ENCODE measurements around the gene CUX1.

CUX1 gene

DNA sequence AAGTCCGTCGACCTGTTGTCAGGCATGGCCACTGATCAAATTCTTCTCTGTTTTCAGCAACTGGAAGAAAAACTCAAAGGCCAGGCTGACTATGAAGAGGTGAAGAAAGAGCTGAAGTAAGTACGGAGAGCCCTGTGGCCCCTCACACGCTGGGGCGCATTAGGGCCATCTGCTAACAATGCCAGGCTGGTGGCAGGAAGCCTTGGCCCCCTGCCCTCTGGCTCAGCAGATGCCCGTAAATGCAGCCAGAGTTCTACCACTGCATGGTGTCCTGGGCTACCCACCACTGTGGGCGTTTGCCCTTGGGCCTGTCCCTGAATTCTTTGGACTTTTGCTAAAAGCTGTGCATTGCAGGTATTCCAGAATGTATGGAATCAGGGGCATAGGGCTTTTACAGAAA, 372.3 kb downstream of the CUX1 start:
- no peak for DNase-seq (ENCODE audit: low spot score)

DNA sequence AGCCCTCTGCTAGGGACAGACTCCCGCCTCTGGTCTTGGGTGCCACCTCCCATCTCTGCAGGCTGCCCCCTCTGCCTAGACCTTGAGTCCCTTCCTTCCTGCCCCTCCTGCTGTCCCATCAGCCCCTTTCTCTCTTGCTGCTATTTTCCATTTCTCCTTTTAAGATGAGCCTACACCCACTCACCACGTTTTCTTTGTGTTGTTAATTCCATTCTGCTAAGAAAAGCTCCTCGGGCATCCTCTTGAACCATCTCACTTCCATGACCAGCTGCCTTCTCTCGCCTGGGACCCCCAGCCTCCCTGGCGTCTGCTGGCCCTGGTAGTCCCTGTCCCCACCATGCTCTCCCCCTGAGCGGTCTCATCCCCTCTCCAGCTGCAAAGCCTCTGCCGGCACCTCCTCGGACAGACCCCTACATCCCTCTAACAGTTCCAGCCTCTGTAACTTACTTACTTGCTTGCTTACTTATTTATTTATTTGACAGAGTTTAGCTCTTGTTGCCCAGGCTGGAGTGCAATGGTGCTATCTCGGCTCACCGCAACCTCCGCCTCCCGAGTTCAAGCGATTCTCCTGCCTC, 373.4 kb downstream of the CUX1 start:
- no peak for DNase-seq (ENCODE audit: low spot score)

DNA sequence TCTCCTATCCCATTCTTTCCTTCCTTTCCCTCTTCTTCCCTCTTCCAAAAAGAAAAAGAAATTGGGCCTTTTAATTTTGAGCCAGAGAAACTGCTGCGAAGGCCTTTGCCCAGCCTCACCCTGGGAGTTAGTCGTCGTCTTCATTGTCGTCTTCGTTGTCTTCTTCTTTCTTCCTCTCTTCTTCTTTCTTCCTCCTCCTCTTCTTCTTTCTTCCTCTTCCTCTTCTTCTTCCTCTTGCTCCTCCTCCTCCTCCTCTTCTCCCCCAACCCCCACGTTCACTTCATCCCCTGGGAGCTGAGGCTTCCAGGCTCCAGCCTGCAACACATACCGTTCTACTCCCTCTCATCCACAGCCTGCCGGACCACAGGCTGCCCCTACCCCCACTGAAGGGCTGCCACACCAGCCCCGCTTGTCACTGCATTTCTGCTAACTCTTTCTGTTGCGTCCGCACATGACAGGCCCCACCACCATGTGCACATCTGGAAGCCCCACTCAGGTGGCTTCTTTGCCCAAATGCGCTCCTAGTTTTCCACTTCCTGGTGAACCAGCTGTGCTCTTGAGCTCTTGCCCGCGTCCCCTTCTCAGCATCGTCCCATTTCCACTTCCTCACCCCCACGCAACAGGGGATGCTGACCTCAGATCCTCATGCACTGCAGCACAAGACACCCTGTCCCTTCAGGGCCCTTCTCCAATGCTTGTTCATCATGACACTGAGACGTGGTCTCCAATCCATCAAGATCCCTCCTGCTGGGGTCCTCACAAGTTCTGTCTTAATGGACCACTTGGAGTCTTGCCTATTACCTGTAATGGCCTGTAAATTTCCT, 374.3 kb downstream of the CUX1 start:
- no peak for DNase-seq (ENCODE audit: low spot score)

DNA sequence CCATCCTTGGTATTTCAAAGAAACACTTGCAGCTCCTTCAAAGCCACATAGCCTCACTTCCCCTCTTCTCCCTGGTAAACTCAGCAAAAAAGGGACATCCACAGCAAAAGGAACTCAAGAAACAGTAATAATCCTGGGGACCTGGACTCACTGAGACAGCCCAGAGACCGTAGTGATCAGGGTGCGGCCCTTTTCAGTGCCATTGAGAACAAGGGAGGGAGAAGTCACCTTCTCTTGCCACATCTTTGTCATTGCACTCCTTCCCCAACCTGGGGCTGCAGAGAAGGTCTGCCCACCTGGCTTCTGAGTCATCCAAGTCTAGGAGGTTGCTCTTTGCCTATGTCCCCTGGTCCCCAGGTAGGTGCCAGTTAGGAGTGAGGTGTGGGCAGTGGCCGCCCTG, 375.4 kb downstream of the CUX1 start:
- no peak for DNase-seq (ENCODE audit: low spot score)

DNA sequence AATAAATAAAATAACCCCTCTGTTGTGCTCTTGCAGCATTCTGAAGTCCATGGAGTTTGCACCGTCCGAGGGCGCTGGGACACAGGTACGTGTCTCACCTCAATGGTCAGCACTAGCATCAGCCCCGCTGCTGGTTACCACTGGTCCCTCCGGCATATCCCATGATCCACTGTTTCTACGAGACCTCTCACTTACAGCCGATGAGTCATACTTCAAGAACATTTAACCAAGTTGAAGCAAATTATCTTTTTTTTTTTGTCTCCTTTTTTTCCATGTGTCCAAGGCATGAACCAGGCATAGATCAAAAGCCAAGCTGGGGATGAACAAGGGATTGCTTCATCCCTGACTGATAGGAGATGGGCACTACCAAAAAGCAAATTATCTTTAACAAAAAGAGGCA, 376.4 kb downstream of the CUX1 start:
- DNase-seq (ENCODE audit: low spot score): no peak

DNA sequence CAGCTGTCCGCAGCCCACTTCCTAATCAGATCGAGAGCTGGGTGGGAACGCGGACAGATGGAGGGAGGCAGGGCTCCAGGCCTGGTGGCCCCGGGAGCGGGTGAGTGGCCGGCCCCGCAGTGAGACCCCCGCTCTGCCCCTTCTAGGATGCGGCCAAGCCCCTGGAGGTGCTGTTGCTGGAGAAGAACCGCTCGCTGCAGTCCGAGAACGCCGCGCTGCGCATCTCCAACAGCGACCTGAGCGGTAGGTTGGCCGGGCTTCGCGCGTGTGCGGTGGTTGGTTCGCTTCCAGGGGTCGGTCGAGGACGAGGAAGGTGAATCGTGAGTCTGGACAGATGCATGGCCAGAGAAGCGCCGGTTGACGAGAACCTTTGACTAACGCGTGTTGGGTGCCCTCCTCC, 377.9 kb downstream of the CUX1 start:
- no peak for DNase-seq (ENCODE audit: low spot score)

DNA sequence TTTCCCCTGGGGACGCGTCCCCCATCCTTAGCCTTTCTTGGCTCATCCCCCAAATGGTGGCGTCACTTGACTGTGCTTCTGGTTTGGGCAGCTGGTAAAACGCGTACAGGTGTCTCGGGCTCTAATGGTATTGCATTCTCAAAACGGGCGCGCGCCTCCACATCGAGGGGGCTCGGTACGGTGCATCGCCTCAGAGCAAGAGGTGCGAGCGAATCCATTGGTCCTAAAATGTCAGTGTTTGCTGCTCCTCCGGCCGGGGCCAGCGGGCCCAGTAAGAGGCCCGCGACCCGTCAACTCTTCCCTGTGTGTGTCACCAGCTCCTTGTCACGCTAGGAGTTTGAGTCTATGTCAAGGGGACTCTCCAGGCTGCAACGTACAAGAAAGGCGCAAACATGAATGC, 378.6 kb downstream of the CUX1 start:
- DNase-seq (ENCODE audit: low spot score): no peak

DNA sequence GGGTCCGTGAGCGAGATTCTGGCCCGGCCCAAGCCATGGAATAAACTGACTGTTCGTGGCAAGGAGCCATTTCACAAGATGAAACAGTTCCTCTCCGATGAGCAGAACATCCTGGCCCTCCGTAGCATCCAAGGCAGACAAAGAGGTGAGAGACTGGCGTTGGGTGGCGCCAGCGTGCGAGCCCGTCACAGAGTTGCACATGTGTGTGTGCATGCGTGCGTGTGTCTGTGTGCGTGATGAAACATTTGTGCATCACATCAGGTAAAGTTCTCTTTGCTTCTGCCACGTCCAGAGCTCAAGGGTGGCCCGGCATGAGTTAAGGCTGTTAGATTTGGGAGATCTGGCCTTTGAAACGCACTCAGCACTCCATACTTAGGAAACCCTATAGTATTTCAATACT, 379.7 kb downstream of the CUX1 start:
- DNase-seq (ENCODE audit: low spot score): no peak

DNA sequence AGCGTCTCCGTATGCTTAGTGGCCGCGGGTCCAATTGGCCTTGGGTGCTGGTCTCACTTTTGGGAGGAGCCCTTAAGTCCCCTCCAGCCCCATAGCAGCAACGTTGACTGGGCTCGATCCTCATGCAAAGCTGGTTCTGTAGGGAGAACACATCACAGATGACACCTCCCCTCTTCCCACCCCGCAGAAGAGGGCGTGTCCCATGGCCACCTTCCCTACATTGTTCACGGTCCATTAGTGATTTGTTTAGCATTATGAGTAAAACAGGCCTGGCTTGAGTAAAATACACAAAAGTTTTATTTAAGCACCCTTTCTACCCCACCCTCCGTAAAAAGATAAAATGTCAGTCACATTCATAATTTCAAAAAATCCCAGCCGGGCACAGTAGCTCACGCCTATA, 380.2 kb downstream of the CUX1 start:
- DNase-seq (ENCODE audit: low spot score): no peak

DNA sequence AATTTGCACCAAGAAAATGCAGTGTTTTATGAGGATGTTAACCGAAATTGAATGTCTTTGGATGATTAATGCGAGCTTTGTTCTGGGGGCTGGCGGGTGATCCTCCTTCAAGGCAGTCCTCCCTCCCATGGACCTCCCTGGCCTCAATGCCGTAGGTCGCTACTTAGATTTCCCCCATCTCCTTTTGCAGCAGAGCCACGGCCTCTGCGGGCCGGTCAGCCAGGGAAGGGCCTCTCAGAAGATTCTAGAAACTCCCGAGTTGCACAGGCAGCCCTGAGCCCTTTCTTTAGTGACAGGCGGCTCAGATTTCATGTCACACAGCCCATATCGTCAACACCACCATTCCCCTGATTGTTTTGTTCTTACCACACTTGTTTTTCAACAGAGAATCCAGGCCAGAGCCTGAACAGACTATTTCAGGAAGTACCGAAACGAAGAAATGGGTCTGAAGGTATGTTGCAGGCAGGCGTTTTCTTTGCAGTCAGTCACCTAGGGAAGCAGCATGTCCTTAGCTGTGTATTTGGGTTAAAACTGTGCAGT, 381.1 kb downstream of the CUX1 start:
- no peak for DNase-seq (ENCODE audit: low spot score)

DNA sequence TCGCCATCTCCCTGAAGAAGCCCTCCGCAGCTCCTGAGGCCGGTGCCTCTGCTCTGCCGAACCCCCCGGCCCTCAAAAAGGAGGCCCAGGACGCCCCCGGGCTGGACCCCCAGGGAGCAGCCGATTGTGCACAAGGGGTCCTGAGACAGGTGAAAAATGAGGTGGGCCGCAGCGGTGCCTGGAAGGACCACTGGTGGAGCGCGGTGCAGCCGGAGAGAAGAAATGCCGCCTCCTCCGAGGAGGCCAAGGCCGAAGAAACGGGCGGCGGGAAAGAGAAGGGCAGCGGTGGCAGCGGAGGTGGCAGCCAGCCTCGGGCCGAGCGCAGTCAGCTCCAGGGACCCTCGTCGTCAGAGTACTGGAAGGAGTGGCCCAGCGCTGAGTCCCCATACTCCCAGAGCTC, 384.1 kb downstream of the CUX1 start:
- DNase-seq (ENCODE audit: low spot score): no peak

DNA sequence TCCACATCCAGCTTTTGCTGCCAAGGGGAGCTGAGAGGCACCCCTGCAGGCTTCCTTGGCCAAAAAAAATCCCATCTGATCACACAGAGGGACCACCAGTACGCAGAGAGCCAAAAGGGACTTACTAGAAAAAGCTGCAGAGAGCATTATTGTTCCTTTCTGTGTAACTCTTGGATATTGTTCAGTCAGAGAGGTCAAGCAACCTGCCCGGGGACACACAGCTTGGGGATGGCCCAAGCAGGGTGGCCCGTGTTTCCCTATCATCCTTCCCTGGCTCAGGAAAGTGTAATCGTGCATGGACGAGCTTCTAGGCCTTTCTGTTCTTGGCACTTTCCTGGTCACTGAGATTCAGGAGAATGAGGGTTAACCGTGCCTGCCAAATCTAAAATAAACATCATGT, 385.1 kb downstream of the CUX1 start:
- DNase-seq (ENCODE audit: low spot score): no peak

DNA sequence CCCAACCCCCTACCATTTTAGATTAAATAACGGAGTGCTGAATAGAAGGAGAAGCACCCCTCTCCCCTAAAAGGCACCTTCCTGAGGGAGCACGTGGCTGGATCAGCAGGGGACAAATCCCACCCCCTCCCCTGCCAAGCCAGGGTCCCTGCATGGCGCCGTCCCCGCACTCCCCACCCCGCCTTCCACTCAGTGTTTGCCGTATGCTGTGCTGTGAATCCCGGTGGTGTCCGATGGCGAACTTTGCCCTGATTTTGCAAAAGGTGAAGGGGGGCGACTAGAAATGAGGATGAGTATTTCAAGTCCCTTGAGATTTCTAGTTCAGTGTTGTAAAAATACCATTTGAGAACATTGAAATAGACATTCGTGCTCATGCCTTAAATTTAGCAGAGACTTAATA, 385.8 kb downstream of the CUX1 start:
- DNase-seq (ENCODE audit: low spot score): no peak

DNA sequence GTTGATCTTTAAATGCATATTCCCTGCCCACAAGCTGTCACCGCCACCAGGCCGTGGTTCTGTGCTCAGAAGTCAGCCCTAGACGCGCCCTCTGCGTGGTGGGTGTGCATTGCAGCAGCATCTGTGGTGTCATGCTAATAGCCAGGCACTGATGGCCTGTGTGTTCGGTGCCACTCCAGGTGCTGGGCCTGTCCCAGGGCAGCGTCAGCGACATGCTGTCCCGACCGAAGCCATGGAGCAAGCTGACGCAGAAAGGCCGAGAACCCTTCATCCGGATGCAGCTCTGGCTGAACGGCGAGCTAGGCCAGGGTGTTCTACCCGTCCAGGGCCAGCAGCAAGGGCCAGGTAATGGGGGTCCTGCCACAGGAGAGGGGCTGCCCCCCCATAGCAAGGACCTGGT, 386.8 kb downstream of the CUX1 start:
- no peak for DNase-seq (ENCODE audit: low spot score)

DNA sequence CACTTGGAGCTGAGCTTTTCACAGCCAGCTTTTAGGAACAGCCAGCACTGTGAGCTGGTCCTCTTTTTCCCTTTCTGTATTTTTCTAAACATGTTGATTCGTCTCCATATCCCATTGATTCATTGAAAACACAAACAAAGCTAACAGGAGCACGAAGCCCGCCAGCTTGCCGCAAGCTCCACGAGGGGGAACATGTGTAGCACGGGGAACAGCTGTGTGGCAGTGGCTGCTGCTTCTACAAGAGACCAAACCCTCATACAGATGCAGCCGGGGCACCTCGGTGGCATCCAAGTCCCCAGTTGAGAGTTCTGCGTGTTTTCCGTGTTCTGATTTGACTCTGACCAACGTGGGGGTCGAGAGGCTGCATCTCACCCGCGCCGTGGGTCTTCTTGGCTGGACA, 388.5 kb downstream of the CUX1 start:
- DNase-seq (ENCODE audit: low spot score): no peak

DNA sequence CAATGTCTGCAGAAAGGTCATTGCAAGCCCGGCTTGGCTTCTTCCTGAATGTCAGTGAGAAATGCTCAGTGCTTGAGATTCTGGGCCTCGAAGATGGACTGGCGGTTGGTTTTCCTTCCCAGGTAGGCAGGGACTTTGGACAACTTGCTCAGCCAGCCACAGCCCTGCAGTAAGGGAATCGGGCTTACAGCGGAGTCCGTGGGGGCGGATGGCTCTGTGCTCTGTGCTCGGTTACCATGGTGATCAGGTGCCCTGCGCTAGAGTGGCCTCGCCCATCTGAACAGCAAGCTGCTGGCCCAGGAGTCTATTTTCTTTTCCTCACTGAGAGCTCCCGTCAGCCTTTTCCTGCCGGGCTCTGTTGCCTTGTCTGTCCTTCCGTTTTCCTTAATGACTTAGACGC, 391.4 kb downstream of the CUX1 start:
- DNase-seq (ENCODE audit: low spot score): no peak

DNA sequence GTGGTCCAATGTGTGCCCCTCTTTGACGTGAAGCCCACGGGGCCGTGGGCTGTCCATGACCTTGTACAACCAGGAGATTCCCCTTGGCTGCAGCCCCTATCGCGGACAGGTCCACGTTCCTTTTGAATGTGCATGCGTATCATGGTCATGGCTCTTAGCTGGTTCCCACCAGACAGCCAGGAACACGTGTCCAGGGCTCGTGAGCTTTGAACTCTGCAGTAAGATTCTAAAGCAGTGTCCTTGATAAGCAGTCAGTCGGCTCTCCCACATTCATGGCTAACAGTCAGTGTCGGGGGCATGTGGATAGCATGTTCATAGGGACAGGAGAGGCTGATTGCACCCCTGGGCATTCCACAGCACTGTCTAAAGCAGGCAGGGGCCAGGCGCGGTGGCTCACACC, 393.4 kb downstream of the CUX1 start:
- no peak for DNase-seq (ENCODE audit: low spot score)

DNA sequence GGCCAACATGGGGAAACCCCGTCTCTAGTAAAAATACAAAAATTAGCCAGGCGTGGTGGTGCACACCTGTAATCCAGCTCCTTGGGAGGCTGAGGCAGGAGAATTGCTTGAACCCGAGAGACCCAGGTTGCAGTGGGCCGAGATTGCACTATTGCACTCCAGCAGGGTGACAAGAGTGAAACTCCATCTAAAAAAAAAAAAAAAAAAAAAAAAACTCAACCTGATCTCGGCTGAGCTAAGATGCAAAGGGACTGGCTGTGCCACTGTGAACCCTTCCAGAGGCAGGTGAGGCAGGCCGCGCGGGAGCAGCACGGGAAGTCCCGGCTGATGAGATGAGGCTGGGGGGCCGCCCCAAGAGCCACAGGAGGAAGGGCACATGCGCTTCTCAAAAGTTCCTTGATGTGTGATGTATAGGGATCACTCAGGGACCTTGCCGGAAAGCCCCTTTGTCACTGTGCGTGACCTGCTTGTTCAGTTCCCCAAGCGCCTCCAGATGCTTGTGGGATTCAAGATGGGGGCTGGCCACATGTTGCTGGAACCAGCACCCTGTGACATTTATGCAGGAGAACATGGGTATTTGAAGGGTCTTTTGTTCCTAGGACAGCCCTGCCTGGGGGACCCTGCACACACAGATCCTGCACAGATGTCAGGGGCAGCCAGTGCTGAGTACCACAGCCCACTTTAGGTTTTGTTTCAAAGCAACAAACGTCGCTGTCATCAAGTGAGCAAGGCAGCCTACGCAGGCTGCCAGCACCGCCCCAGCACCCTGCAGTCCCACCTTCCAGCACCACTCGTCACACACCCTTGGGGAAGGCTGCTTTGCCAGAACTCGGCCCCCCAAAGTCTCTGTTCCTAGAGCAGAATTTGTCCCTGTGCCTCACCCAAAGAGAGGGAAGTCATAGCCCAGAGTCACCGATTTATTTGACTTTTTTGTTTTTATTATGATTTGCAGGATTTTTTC, 394.4 kb downstream of the CUX1 start:
- no peak for DNase-seq (ENCODE audit: low spot score)

DNA sequence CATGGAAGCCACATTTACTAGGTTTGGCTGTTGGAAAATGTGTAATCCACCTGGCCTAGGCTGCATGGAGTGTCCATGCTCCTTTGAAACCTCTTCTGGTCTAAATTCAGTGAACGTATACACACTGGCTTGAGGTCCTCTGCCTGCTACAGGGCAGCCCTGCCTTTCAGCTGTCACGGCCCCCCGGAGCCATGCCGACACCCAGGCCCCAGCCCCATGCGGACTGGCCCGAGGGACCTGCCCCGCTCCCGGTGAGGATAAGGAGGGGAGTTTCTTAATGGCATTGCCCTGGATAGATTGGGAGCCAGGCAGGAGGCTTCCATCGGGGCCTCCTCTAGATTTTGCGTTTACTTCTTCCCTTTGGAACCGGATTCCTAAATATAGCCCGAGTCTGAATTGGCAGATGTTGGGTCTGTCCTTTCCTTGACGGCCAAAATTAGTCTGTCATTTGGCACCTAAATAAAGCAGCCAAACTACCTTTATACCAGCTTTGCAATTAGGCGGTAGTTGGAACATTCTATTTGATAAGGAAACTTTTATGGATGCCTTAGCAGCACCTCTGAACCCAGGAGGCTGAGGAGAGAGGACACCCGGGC, 397.1 kb downstream of the CUX1 start:
- DNase-seq (ENCODE audit: low spot score): no peak

DNA sequence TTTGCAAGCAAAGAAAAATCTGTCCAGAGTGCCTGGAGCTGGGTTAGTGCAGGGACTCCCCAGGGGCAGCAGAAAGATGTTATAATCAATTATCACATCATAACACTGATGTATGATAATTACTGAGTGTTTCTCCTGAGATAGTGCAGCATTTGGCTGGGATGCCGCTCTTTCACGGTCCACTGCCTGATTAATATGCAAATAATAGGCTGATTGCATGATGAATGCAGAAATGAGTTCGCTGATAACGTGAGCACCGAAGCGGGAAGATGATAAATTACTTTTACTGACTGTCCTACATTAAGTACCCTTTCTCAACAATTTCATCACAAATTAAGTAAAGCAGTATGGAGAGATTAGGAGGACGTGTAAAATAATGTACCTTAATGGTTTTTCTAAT, 397.8 kb downstream of the CUX1 start:
- no peak for DNase-seq (ENCODE audit: low spot score)

DNA sequence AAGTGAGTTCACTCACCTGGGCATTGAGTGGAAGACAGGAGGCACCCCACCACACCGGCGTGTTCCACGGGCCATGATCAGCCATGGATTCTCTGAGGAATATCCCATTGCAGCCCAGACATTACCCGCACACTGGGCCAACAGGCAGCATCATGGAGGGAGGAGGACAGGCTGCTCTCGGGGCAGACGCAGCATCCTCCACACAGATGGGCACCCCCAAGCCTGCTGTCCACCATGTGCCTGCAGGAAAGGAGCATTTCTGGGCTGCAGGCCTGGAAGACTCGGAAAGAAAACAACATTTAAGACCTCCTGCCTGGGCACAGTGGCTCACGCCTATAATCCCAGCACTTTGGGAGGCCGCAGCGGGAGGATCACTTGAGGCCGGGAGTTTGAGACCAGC, 398.3 kb downstream of the CUX1 start:
- DNase-seq (ENCODE audit: low spot score): no peak

DNA sequence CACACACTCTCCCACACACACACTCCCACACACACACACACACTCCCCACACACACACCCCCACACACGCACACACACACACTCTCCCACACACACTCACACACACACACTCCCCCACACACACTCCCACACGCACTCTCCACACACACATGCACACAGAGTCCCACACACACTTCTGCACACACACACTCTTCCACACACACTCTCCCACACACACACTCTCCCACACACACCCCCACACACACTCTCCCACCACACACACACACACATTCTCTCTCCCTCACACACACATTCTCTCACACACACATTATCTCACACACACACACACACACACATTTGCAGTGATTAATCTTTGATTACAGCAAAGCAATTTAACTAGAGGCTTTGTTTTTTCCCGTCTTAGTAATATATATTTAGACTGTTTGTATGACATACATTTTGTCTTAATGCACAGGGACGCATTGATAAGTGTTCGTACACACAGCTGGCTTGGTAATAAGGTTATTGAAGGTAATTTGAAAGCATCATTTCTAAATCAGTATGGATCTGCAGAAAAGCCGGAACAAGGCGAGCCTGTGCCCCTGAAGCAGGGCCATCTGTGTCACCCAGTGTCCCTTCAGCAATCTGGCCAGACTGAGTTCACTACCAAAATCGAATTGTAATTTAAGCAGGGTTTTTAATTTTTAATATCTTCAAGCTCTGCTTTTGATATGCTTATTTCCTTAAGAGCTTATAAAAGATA, 399.3 kb downstream of the CUX1 start:
- no peak for DNase-seq (ENCODE audit: low spot score)

Measured in ecto neural progenitor cell (in vitro differentiated cells).